ENCODE results near the gene FCER2.

Gene FCER2

GRCh38 chr19:7674010-7675005 lies 27.6 kb downstream of the FCER2 start:
- in situ Hi-C loops (cut with MboI; ENCODE audit: low pct_unique_long_range_greater_than_20kb, low sequenced_read_pairs, unreplicated experiment): no loop called here
- DNase-seq (ENCODE audit: low spot score): no peak
- TF ChIP-seq, protein P1, sequence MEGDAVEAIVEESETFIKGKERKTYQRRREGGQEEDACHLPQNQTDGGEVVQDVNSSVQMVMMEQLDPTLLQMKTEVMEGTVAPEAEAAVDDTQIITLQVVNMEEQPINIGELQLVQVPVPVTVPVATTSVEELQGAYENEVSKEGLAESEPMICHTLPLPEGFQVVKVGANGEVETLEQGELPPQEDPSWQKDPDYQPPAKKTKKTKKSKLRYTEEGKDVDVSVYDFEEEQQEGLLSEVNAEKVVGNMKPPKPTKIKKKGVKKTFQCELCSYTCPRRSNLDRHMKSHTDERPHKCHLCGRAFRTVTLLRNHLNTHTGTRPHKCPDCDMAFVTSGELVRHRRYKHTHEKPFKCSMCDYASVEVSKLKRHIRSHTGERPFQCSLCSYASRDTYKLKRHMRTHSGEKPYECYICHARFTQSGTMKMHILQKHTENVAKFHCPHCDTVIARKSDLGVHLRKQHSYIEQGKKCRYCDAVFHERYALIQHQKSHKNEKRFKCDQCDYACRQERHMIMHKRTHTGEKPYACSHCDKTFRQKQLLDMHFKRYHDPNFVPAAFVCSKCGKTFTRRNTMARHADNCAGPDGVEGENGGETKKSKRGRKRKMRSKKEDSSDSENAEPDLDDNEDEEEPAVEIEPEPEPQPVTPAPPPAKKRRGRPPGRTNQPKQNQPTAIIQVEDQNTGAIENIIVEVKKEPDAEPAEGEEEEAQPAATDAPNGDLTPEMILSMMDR (IDR thresholded peaks at IDR 0.05; ENCODE audit: extremely low read depth, insufficient read depth, missing control alignments): no peak

GRCh38 chr19:7672522-7672921 lies 29.4 kb downstream of the FCER2 start:
- DNase-seq (ENCODE audit: low spot score): no peak
- in situ Hi-C loops (cut with MboI; ENCODE audit: low pct_unique_long_range_greater_than_20kb, low sequenced_read_pairs, unreplicated experiment): no loop called here
- TF ChIP-seq, protein P1 (IDR thresholded peaks at IDR 0.05; ENCODE audit: extremely low read depth, insufficient read depth, missing control alignments): no peak

DNA sequence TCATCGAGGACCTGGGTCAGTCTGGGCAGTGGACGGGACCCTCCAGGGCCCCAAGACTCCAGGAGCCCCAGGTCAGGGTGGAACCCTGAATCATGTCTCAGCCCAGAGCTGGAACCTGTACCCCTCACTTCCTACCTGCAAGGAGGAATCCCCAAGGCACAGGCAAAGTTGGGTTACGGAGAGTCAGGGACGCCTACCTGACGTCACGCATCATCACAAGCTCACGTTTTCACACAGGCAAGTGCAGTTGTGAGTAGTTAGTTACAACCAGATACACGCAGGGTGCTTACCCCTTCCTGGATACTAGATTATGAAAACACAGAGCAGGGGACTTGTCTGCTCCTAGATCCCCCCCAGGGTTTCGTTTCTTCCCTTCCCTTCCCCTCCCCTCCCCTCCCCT lies 31.1 kb downstream of the FCER2 start:
- TF ChIP-seq, protein P1 (IDR thresholded peaks at IDR 0.05; ENCODE audit: extremely low read depth, insufficient read depth, missing control alignments): no peak
- in situ Hi-C loops (cut with MboI; ENCODE audit: low pct_unique_long_range_greater_than_20kb, low sequenced_read_pairs, unreplicated experiment): no loop called here
- no peak for DNase-seq (ENCODE audit: low spot score)

- TF ChIP-seq, protein P1 (IDR thresholded peaks at IDR 0.05; ENCODE audit: extremely low read depth, insufficient read depth, missing control alignments): no peak
- in situ Hi-C loops (cut with MboI; ENCODE audit: low pct_unique_long_range_greater_than_20kb, low sequenced_read_pairs, unreplicated experiment): no loop called here
- peak; percentile 45 for DNase-seq (ENCODE audit: low spot score)
These were observed 31.7 kb downstream of the FCER2 start for GRCh38 chr19:7670150-7670783.

DNA sequence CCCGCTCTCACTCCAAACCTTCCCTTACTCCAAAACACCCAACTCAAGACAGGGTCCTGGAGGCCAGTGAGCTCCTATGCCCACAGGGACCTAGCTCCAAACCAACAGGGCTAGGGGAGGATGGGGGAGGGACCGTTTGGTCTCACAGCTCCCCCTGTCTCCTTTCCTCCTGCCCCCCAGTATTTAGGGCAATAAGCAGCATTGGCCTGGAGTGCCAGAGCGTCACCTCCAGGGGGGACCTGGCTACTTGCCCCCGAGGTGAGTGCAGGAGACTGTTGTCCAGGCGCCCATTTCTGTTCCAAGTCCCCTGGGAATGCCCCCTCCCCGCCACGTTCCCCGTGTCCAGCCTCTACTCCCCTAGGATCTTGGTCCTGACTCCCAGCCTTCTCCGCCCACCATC lies 32.3 kb downstream of the FCER2 start:
- in situ Hi-C loops (cut with MboI; ENCODE audit: low pct_unique_long_range_greater_than_20kb, low sequenced_read_pairs, unreplicated experiment): loop anchor here (10.0 kb wide), 1 partner anchor 135 kb away; no protein-coding TSS in a partner anchor
- TF ChIP-seq, protein P1 (IDR thresholded peaks at IDR 0.05; ENCODE audit: extremely low read depth, insufficient read depth, missing control alignments): no peak
- no peak for DNase-seq (ENCODE audit: low spot score)

DNA sequence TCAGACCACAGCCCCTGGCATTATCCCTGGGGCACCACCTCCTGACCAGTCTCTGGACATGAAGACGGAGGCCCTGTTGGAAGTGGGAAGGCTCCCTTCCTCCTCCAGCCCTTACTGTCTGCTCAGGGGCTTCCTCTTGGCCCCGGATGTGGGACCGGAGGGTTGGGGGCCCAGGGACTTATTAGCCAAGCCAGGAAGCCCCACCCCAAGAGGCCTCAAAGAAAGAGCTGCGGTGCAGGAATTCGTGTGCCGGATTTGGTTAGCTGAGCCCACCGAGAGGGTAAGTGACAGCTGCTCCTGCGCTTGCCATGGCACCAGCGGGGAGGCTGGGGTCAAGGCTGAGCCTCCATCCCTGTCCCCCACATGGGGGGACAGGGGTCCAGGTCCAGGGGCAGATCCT lies 33.1 kb downstream of the FCER2 start, which contains the start of gene RETN:
TSS of gene RETN (plus strand) at position 208 of the 400 bp plus-strand sequence. CDS start 278 bp downstream, outside the sequence.
- DNase-seq (ENCODE audit: low spot score): no peak
- in situ Hi-C loops (cut with MboI; ENCODE audit: low pct_unique_long_range_greater_than_20kb, low sequenced_read_pairs, unreplicated experiment): loop anchor here (10.0 kb wide), 1 partner anchor 136 kb away; no protein-coding TSS in a partner anchor
- TF ChIP-seq, protein P1 (IDR thresholded peaks at IDR 0.05; ENCODE audit: extremely low read depth, insufficient read depth, missing control alignments): no peak

All from GM13977 (cell line).